OCI-LY3 (cell line): ENCODE data around the gene BHMT2.

Source experiments
- H2AFZ ChIP-seq: fragments of 200-600, 300-600 bp; shearing (Covaris generic); 2 replicates; pipeline ENCODE4 v1.6.0; 2014; ENCODE audit warnings: antibody characterized with exemption, low read depth, low read length
- H3K27ac ChIP-seq: fragments of 200-600, 300-600 bp; sonication (generic); 2 replicates; pipeline ENCODE4 v1.5.1; 2014; ENCODE audit warnings: mild to moderate bottlenecking, low read length, moderate library complexity, mixed read lengths
- H3K27me3 ChIP-seq: fragments of 200-600, 300-600 bp; sonication (generic); 2 replicates; pipeline ENCODE4 v1.6.1; 2014; ENCODE audit warnings: low read depth, low read length, mixed read lengths
- H3K36me3 ChIP-seq: fragments of 200-600, 300-600 bp; sonication (generic); replicated peaks from 2 replicates; pipeline ENCODE3; 2014; ENCODE audit warnings: low read depth, low read length, mixed read lengths
- H3K4me1 ChIP-seq: fragments of 300-600, 200-600 bp; sonication (generic); 2 replicates; pipeline ENCODE4 v1.6.1; 2014; ENCODE audit warnings: low read length, mixed read lengths
- H3K4me2 ChIP-seq: fragments of 200-600, 300-600 bp; sonication (generic); 2 replicates; pipeline ENCODE4 v1.6.1; 2014; ENCODE audit warnings: low read length, mixed read lengths
- H3K4me3 ChIP-seq: fragments of 300-600, 200-600 bp; sonication (generic); 2 replicates; pipeline ENCODE4 v1.5.1; 2014; ENCODE audit warnings: antibody characterized with exemption, mild to moderate bottlenecking, low read length, moderate library complexity
- H3K79me2 ChIP-seq: fragments of 300-600, 200-600 bp; shearing (Covaris generic); 2 replicates; pipeline ENCODE4 v1.6.1; 2014; ENCODE audit warnings: mild to moderate bottlenecking, low read length, mixed read lengths
- H3K9ac ChIP-seq: fragments of 300-600, 200-600 bp; shearing (Covaris generic); 2 replicates; pipeline ENCODE4 v1.6.0; 2014; ENCODE audit warnings: mild to moderate bottlenecking, low read length, moderate library complexity
- H3K9me3 ChIP-seq: fragments of 200-600, 300-600 bp; shearing (Covaris generic); 2 replicates; pipeline ENCODE4 v1.6.1; 2014; ENCODE audit warnings: low read length, mixed read lengths; ENCODE audit not compliant: insufficient read depth
- H4K20me1 ChIP-seq: fragments of 200-600, 300-600 bp; sonication (generic); 2 replicates; pipeline ENCODE4 v1.6.1; 2016; ENCODE audit warnings: low read length, mixed read lengths; ENCODE audit not compliant: insufficient read depth
- EZH2phosphoT487 ChIP-seq: fragments of 200-600 bp; shearing (Covaris generic); IDR thresholded peaks from 2 replicates; pipeline ENCODE4 v1.6.1; 2018; ENCODE audit warnings: antibody characterized with exemption, mixed run types, low read depth
- TF ChIP-seq, protein P1 (sequence below): fragments of 200-600, 300-600 bp; sonication (generic); IDR thresholded peaks from 2 replicates; pipeline ENCODE4 v1.5.1; 2014; ENCODE audit warnings: antibody characterized with exemption, low read length, low read depth

Gene BHMT2

DNA sequence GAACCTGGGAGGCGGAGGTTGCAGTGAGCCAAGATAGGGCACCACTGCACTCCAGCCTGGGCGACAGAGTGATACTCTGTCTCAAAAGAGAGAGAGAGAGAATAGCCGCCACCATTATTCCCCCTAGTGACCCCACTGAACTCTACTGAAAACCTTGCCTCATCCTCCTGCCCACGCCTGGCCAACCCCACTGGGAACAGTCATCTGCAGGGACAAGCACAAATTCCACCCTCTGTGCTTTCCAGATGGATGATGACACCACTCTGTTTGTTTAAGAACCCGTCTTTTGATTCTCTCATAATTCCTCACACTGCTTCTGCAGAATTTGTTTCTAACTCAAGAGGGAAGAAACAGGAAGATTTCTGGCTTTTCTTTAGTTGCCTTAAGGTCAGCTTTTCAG is 12.2 kb downstream of the BHMT2 start:
- Histone ChIP-seq H4K20me1 (no peaks in the 10 kb centered on the region), H3K27ac (no peak overlapping the region), H3K9ac (no peak overlapping the region), H3K79me2 (no peaks in the 10 kb centered on the region), H3K4me1 (no peaks in the 10 kb centered on the region), H3K27me3 (no peaks in the 10 kb centered on the region), H3K4me2 (no peak overlapping the region), H3K9me3 (no peaks in the 10 kb centered on the region), H2AFZ (no peak overlapping the region), H3K36me3 (no peaks in the 10 kb centered on the region), H3K4me3 (no peak overlapping the region)
- TF ChIP-seq, protein P1, sequence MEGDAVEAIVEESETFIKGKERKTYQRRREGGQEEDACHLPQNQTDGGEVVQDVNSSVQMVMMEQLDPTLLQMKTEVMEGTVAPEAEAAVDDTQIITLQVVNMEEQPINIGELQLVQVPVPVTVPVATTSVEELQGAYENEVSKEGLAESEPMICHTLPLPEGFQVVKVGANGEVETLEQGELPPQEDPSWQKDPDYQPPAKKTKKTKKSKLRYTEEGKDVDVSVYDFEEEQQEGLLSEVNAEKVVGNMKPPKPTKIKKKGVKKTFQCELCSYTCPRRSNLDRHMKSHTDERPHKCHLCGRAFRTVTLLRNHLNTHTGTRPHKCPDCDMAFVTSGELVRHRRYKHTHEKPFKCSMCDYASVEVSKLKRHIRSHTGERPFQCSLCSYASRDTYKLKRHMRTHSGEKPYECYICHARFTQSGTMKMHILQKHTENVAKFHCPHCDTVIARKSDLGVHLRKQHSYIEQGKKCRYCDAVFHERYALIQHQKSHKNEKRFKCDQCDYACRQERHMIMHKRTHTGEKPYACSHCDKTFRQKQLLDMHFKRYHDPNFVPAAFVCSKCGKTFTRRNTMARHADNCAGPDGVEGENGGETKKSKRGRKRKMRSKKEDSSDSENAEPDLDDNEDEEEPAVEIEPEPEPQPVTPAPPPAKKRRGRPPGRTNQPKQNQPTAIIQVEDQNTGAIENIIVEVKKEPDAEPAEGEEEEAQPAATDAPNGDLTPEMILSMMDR = no peak
- no peak for TF ChIP-seq EZH2phosphoT487

DNA sequence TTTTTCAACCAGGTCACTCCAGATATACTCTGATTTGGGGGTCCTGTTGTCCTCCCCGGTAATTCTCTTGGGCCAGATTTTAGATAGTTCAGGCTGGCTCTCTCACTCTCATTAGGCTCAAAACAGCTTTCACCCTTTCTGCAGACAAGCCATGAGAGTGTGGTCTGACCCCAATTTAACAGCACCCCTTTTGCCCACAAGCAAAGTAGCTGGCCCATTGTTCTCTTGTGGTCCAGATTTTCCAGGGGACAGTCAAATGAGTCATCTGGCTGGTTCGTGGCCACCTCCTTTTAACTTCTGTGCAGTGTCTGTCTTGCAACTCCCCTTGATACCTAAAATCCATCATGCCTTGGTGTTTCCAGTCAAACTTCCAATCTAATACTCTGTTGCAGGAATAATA is 16.5 kb downstream of the BHMT2 start:
- Histone ChIP-seq H3K4me2 (no peak overlapping the region), H3K9me3 (no peaks in the 10 kb centered on the region), H3K4me3 (no peak overlapping the region), H3K36me3 (no peaks in the 10 kb centered on the region), H3K27ac (no peak overlapping the region), H3K4me1 (no peaks in the 10 kb centered on the region), H3K27me3 (no peaks in the 10 kb centered on the region), H4K20me1 (no peaks in the 10 kb centered on the region), H3K79me2 (no peaks in the 10 kb centered on the region), H3K9ac (no peak overlapping the region), H2AFZ (no peak overlapping the region)
- no peak for TF ChIP-seq EZH2phosphoT487
- TF ChIP-seq, protein P1 = no peak

DNA sequence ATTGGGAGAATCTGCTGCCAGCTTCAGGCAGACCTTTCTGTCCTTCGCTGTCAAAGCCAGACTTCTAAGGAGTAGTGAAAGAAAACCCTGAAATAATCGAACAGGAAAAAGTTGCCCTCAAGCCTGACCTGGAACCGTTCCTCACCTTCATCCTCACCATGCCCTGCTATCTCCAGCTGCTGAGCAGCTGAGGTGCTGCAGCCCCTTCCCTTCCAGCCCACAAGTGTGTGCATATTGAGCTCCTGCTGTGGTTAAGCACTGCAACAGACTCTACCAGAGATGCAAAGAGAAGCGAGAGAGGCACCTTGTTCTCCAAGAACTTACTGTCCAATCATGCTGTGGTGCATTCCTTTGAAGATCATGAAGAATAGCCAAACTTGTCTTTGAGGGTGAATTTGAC is 18.9 kb downstream of the BHMT2 start:
- H3K9ac ChIP-seq = no peak overlapping the region
- H3K27me3 ChIP-seq = no peaks in the 10 kb centered on the region
- no peak overlapping the region for H3K4me2 ChIP-seq
- H3K36me3 ChIP-seq = no peaks in the 10 kb centered on the region
- no peaks in the 10 kb centered on the region for H3K4me1 ChIP-seq
- no peaks in the 10 kb centered on the region for H3K79me2 ChIP-seq
- no peak overlapping the region for H3K27ac ChIP-seq
- no peaks in the 10 kb centered on the region for H4K20me1 ChIP-seq
- no peak overlapping the region for H3K4me3 ChIP-seq
- TF ChIP-seq EZH2phosphoT487 = no peak
- TF ChIP-seq, protein P1 = no peak
- H2AFZ ChIP-seq = no peak overlapping the region
- no peaks in the 10 kb centered on the region for H3K9me3 ChIP-seq

DNA sequence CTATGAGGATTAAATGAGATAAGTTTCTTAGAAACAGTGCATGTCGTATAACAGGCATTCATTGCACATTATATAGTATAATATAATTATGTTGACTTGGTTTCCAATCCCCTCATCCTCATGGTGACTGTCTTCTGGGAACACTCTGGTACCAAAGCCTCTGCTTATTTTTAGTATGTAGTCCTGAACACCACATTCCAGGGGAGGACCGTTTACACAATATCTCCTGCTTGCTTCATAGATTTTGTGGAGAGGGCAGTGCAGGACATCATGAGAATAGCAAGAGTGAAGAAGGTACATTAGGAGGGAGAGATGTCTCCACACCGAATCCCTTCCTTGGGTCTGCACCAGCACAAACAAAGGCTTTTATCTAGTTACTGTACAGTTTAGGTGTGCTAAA is 21.5 kb downstream of the BHMT2 start:
- Histone ChIP-seq H3K4me1 (no peaks in the 10 kb centered on the region), H3K4me3 (no peak overlapping the region), H3K27ac (no peak overlapping the region), H3K36me3 (no peaks in the 10 kb centered on the region), H3K9ac (no peak overlapping the region), H2AFZ (no peak overlapping the region), H3K79me2 (no peaks in the 10 kb centered on the region), H3K4me2 (no peak overlapping the region), H4K20me1 (no peaks in the 10 kb centered on the region), H3K9me3 (no peaks in the 10 kb centered on the region), H3K27me3 (no peaks in the 10 kb centered on the region)
- TF ChIP-seq, protein P1 = no peak
- no peak for TF ChIP-seq EZH2phosphoT487
